K562 (cell line): Measurements from ENCODE around the gene CEP170. TPM values are rescaled to one million over a fixed set of nuclear protein-coding genes. Genes with fewer than 3 reads are reported as not detected.

Source experiments
- CXXC5 ChIP-seq: fragments of 250-450 bp; sonication (Bioruptor Pico); IDR thresholded peaks from 2 replicates; pipeline ENCODE4 v1.8.0; 2022; ENCODE audit warnings: inconsistent platforms, mild to moderate bottlenecking, moderate library complexity
- E2F3 ChIP-seq: fragments of 250-450 bp; sonication (Bioruptor Pico); IDR thresholded peaks from 2 replicates; pipeline ENCODE4 v1.4.0; 2020; ENCODE audit warnings: mild to moderate bottlenecking
- GABPB1 ChIP-seq: sonication (generic); formaldehyde crosslinking; IDR thresholded peaks from 2 replicates; pipeline ENCODE4 v1.8.0; 2022; ENCODE audit warnings: mild to moderate bottlenecking, missing genetic modification reagents
- ILK ChIP-seq: fragments of 450-650 bp; IDR thresholded peaks from 2 replicates; pipeline ENCODE4 v1.6.1; 2016; ENCODE audit warnings: missing genetic modification characterization, low read depth, mild to moderate bottlenecking, missing compliant biosample characterization, moderate library complexity, borderline replicate concordance
- PHTF2 ChIP-seq: fragments of 250-450 bp; sonication (Bioruptor Pico); IDR thresholded peaks from 2 replicates; pipeline ENCODE4 v1.5.0; 2021; ENCODE audit warnings: mild to moderate bottlenecking
- polyA plus RNA-seq, 8 experiments: library from polyadenylated mRNA; depleted of rRNA in 4 of 8; stranded (reverse) in 5 of 8; unstranded in 3 of 8; fragments of >200 nt; fragmentation: Nextera tagmentation in 2 of 8; fragmentation: Illumina TruSeq in 1 of 8; extraction: Ambion mirVana in 2 of 8; extraction: Trizol in 1 of 8; gene quantifications; 2 replicates each; pipeline versions ENCODE4 v1.2.1 to v1.2.3, GENCODE V29; 2011 to 2014; ENCODE audit warnings: inconsistent platforms in 1 of 8, missing spikeins in 1 of 8
- total RNA-seq, 7 experiments: library from RNA; depleted of rRNA in 6 of 7; stranded (reverse); fragments of >200 nt in 6 of 7; fragmentation: Illumina TruSeq in 2 of 7; extraction: Trizol in 2 of 7; gene quantifications; 2 replicates each; pipeline versions ENCODE4 v1.2.1 to v1.2.3, GENCODE V29; 2011 to 2021; ENCODE audit warnings: low replicate concordance in 1 of 7
- TF ChIP-seq, protein P1 (sequence below), 2 experiments: fragments of 450-650 bp in 1 of 2; IDR thresholded peaks; 2 replicates each; pipeline ENCODE4 v1.6.1; 2011 to 2017; ENCODE audit warnings: low read depth in 2 of 2, antibody characterized with exemption in 1 of 2, borderline replicate concordance in 1 of 2, low read length in 1 of 2, mild to moderate bottlenecking in 1 of 2, mixed read lengths in 1 of 2; ENCODE audit not compliant: control insufficient read depth in 1 of 2
- TF ChIP-seq, protein P2 (sequence below): sonication (generic); formaldehyde crosslinking; IDR thresholded peaks from 2 replicates; pipeline ENCODE4 v1.9.0; 2022; ENCODE audit warnings: mild to moderate bottlenecking, missing genetic modification reagents
- TF ChIP-seq, protein P3 (sequence below): sonication (generic); formaldehyde crosslinking; IDR thresholded peaks from 2 replicates; pipeline ENCODE4 v1.8.0; 2022; ENCODE audit warnings: mild to moderate bottlenecking, missing genetic modification reagents
- TF ChIP-seq, protein P4 (sequence below), 2 experiments: fragments of 450-650 bp; IDR thresholded peaks; 2 replicates each; pipeline ENCODE4 v1.6.1; 2018; ENCODE audit warnings: mild to moderate bottlenecking in 2 of 2, low read depth in 1 of 2; ENCODE audit not compliant: partially characterized antibody in 2 of 2
- TF ChIP-seq, protein P5 (sequence below): fragments of 250-450 bp; sonication (Bioruptor Pico); IDR thresholded peaks from 2 replicates; pipeline ENCODE4 v1.5.0; 2021
- TF ChIP-seq, protein P6 (sequence below): fragments of 450-650 bp; IDR thresholded peaks from 2 replicates; pipeline ENCODE4 v1.6.1; 2016; ENCODE audit warnings: antibody characterized with exemption
- TF ChIP-seq, protein P7 (sequence below): fragments of 450-650 bp; IDR thresholded peaks from 2 replicates; pipeline ENCODE4 v1.6.1; 2014; ENCODE audit warnings: low read depth, mild to moderate bottlenecking, moderate library complexity, borderline replicate concordance

Gene CEP170
- total and polyA plus RNA-seq, 9 of the 15 experiments (the other 6 are each of a cell fraction or from before 2014, with no cell fraction given) = 22.6 to 110 (median 68.5) TPM

DNA sequence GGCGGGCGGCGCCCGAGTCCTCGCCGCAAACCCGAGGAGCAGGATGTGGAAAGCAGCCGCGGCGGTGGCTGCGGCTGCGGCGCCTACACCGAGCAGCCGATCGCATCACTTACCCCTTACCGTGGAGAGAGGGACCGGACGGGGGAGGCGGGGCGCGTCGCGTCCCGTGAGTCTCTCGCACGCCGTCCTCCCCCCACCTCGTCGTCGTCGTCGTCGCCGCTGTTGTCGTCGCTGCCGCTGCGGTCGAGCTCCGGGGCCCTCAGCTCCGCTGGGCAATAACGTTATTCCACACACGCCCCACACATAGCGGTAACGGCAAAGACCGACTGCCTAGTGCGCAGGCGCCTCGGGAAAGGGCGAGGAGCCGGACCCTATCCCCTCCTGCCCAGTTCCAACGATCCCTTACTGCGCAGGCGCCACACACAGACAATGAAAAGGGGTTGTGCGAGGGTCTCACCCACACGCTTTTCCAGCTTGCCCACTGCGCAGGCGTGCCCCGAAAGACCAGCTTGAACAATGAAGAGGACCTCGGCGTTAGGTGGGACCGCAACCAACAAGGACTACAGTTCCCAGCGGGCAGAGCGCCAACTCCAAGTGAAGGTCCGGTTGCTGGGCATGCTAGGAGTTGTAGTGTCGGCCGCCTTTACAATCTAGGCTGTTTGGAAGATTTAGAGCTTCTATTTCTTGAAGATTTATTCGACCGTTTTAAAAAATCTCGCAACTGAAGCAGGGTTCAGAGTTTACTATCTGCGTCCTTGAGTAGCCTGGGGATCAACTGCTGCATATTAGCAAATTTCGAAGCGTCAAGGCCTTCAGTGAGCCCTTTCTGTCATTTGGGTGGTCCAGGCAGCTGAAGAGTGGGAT is at the start of gene CEP170 (continued):
- TF ChIP-seq, protein P1, sequence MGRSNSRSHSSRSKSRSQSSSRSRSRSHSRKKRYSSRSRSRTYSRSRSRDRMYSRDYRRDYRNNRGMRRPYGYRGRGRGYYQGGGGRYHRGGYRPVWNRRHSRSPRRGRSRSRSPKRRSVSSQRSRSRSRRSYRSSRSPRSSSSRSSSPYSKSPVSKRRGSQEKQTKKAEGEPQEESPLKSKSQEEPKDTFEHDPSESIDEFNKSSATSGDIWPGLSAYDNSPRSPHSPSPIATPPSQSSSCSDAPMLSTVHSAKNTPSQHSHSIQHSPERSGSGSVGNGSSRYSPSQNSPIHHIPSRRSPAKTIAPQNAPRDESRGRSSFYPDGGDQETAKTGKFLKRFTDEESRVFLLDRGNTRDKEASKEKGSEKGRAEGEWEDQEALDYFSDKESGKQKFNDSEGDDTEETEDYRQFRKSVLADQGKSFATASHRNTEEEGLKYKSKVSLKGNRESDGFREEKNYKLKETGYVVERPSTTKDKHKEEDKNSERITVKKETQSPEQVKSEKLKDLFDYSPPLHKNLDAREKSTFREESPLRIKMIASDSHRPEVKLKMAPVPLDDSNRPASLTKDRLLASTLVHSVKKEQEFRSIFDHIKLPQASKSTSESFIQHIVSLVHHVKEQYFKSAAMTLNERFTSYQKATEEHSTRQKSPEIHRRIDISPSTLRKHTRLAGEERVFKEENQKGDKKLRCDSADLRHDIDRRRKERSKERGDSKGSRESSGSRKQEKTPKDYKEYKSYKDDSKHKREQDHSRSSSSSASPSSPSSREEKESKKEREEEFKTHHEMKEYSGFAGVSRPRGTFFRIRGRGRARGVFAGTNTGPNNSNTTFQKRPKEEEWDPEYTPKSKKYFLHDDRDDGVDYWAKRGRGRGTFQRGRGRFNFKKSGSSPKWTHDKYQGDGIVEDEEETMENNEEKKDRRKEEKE (IDR thresholded peaks at IDR 0.05; ENCODE audit: borderline replicate concordance in 1 of 2, control insufficient read depth in 1 of 2, low read depth in 2 of 2, low read length in 1 of 2) = no peak
- TF ChIP-seq E2F3 (CRISPR knock-in tag) = peak; percentile 55; the same call in 1 of the 2 replicates
- TF ChIP-seq, protein P2, sequence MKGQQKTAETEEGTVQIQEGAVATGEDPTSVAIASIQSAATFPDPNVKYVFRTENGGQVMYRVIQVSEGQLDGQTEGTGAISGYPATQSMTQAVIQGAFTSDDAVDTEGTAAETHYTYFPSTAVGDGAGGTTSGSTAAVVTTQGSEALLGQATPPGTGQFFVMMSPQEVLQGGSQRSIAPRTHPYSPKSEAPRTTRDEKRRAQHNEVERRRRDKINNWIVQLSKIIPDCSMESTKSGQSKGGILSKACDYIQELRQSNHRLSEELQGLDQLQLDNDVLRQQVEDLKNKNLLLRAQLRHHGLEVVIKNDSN = no peak
- peak; percentile 97 for TF ChIP-seq CXXC5 (CRISPR knock-in tag)
- no peak for TF ChIP-seq ILK
- TF ChIP-seq, protein P3, sequence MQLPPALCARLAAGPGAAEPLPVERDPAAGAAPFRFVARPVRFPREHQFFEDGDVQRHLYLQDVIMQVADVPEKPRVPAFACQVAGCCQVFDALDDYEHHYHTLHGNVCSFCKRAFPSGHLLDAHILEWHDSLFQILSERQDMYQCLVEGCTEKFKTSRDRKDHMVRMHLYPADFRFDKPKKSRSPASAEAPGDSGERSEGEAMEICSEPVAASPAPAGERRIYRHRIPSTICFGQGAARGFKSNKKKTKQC (CRISPR knock-in tag) = peak; percentile 81
- TF ChIP-seq PHTF2 (CRISPR knock-in tag) = no peak
- TF ChIP-seq, protein P4, sequence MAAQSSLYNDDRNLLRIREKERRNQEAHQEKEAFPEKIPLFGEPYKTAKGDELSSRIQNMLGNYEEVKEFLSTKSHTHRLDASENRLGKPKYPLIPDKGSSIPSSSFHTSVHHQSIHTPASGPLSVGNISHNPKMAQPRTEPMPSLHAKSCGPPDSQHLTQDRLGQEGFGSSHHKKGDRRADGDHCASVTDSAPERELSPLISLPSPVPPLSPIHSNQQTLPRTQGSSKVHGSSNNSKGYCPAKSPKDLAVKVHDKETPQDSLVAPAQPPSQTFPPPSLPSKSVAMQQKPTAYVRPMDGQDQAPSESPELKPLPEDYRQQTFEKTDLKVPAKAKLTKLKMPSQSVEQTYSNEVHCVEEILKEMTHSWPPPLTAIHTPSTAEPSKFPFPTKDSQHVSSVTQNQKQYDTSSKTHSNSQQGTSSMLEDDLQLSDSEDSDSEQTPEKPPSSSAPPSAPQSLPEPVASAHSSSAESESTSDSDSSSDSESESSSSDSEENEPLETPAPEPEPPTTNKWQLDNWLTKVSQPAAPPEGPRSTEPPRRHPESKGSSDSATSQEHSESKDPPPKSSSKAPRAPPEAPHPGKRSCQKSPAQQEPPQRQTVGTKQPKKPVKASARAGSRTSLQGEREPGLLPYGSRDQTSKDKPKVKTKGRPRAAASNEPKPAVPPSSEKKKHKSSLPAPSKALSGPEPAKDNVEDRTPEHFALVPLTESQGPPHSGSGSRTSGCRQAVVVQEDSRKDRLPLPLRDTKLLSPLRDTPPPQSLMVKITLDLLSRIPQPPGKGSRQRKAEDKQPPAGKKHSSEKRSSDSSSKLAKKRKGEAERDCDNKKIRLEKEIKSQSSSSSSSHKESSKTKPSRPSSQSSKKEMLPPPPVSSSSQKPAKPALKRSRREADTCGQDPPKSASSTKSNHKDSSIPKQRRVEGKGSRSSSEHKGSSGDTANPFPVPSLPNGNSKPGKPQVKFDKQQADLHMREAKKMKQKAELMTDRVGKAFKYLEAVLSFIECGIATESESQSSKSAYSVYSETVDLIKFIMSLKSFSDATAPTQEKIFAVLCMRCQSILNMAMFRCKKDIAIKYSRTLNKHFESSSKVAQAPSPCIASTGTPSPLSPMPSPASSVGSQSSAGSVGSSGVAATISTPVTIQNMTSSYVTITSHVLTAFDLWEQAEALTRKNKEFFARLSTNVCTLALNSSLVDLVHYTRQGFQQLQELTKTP (IDR thresholded peaks at IDR 0.05; ENCODE audit: low read depth in 1 of 2, partially characterized antibody in 2 of 2) = peak in 1 of 2 experiments; percentile 95
- TF ChIP-seq, protein P5, sequence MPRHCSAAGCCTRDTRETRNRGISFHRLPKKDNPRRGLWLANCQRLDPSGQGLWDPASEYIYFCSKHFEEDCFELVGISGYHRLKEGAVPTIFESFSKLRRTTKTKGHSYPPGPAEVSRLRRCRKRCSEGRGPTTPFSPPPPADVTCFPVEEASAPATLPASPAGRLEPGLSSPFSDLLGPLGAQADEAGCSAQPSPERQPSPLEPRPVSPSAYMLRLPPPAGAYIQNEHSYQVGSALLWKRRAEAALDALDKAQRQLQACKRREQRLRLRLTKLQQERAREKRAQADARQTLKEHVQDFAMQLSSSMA (CRISPR knock-in tag) = no peak
- TF ChIP-seq GABPB1 = peak; percentile 93
- TF ChIP-seq, protein P6, sequence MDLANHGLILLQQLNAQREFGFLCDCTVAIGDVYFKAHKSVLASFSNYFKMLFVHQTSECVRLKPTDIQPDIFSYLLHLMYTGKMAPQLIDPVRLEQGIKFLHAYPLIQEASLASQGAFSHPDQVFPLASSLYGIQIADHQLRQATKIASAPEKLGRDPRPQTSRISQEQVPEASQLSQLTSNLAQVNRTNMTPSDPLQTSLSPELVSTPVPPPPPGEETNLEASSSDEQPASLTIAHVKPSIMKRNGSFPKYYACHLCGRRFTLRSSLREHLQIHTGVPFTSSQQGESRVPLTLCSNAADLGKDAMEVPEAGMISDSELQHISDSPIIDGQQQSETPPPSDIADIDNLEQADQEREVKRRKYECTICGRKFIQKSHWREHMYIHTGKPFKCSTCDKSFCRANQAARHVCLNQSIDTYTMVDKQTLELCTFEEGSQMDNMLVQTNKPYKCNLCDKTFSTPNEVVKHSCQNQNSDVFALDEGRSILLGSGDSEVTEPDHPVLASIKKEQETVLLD = peak; percentile 95
- TF ChIP-seq, protein P7, sequence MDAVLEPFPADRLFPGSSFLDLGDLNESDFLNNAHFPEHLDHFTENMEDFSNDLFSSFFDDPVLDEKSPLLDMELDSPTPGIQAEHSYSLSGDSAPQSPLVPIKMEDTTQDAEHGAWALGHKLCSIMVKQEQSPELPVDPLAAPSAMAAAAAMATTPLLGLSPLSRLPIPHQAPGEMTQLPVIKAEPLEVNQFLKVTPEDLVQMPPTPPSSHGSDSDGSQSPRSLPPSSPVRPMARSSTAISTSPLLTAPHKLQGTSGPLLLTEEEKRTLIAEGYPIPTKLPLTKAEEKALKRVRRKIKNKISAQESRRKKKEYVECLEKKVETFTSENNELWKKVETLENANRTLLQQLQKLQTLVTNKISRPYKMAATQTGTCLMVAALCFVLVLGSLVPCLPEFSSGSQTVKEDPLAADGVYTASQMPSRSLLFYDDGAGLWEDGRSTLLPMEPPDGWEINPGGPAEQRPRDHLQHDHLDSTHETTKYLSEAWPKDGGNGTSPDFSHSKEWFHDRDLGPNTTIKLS = peak; percentile 87
